Mesothelial cell of epicardium (in vitro differentiated cells): ENCODE measurements around the gene CASP4. TPM values are rescaled to one million over a fixed set of nuclear protein-coding genes. Genes with fewer than 3 reads are reported as not detected.
"Not testable (repeated sequence)": the region's sequence is repeated elsewhere in the genome, so short reads cannot be mapped to it uniquely, and the experiment has no call there.

Experiments used
- DNase-seq, 2 experiments: peaks; one replicate each; pipeline ENCODE4 v3.0.0; 2021; ENCODE audit warnings: low spot score in 2 of 2; ENCODE audit not compliant: unreplicated experiment in 2 of 2
- H3K27ac Mint-ChIP-seq: 2 replicates; pipeline ENCODE4 v1.8.0; 2021; ENCODE audit warnings: mixed read lengths
- H3K27me3 Mint-ChIP-seq: 2 replicates; pipeline ENCODE4 v1.8.0; 2021; ENCODE audit warnings: low read depth, mixed read lengths
- H3K36me3 Mint-ChIP-seq: 2 replicates; pipeline ENCODE4 v1.8.0; 2021; ENCODE audit warnings: mixed read lengths
- H3K4me1 Mint-ChIP-seq: 2 replicates; pipeline ENCODE4 v1.8.0; 2021; ENCODE audit warnings: mixed read lengths
- H3K4me3 Mint-ChIP-seq: 2 replicates; pipeline ENCODE4 v1.8.0; 2021; ENCODE audit warnings: mild to moderate bottlenecking, moderate library complexity, mixed read lengths
- H3K9me3 Mint-ChIP-seq: 2 replicates; pipeline ENCODE4 v1.8.0; 2021; ENCODE audit warnings: mixed read lengths
- CTCF ChIP-seq: fragments of 200-600 bp; sonication (generic); IDR thresholded peaks from one replicate; pipeline ENCODE4 v1.5.0; 2021; ENCODE audit warnings: antibody characterized with exemption; ENCODE audit not compliant: unreplicated experiment
- total RNA-seq: library from RNA; stranded (reverse); gene quantifications from 3 replicates; pipeline ENCODE4 v1.2.1, GENCODE V29; 2021

The CASP4 gene
- total RNA-seq, 1 donor from 2014 or later, result 19.4 TPM

DNA sequence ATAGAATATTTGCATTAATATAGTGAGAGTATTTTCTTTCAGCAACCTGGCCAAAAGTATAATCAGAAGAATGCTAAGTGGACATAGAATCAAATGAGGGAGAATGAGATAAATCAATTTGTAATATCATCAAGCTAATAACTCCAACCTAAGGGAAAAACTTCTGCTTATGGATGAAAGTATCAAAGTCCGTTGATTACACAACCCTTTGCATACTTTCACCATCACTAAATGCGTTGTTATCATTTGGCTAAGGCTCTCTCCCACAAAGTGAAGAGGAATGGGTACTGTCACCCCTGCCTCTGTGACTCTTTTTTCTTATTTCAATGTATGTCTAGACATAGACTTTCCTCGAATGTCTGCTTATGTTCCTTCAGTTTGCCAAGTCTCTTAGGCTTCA is 16.4 kb upstream of the CASP4 start:
- no peaks in the 10 kb centered on the region for H3K27me3 Mint-ChIP-seq
- peaks cover 24% of the 10 kb centered on the region for H3K36me3 Mint-ChIP-seq
- H3K27ac Mint-ChIP-seq, result no peak overlapping the region
- TF ChIP-seq CTCF, result no peak
- H3K9me3 Mint-ChIP-seq, result peaks cover 34% of the 10 kb centered on the region
- peaks cover 14% of the 10 kb centered on the region for H3K4me1 Mint-ChIP-seq
- DNase-seq, result no peak
- H3K4me3 Mint-ChIP-seq, result no peak overlapping the region

DNA sequence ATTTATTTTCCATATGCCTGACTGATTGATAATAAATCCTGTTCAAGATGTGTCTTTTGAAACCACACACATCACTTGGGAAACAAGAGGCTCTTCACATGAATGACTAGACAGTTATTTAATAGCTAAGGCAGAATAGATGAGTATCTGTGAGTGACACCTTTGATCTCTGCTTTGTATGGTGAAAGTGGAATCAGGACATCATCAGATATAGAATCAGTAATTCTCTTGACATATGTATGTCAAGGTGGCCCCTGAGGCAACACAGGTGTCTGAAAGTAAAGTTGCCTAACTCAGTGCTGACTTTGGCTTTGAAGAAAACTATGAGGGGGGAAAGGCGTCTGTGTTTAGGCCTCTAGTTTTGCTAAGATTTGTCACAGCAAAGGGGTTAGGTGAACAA is 11.5 kb upstream of the CASP4 start:
- Mint-ChIP-seq H3K4me1 (peaks cover 22% of the 10 kb centered on the region), H3K36me3 (peaks cover 4% of the 10 kb centered on the region), H3K9me3 (peaks cover 13% of the 10 kb centered on the region), H3K4me3 (no peak overlapping the region), H3K27me3 (no peaks in the 10 kb centered on the region), H3K27ac (peak overlapping the region; percentile 37)
- no peak for DNase-seq
- no peak for TF ChIP-seq CTCF

- Mint-ChIP-seq H3K9me3 (peaks cover 55% of the 10 kb centered on the region), H3K36me3 (peaks cover 19% of the 10 kb centered on the region), H3K4me3 (no peak overlapping the region)
These were observed 5.2 kb upstream of the CASP4 start for GRCh38 chr11:104973616-104974015.

DNA sequence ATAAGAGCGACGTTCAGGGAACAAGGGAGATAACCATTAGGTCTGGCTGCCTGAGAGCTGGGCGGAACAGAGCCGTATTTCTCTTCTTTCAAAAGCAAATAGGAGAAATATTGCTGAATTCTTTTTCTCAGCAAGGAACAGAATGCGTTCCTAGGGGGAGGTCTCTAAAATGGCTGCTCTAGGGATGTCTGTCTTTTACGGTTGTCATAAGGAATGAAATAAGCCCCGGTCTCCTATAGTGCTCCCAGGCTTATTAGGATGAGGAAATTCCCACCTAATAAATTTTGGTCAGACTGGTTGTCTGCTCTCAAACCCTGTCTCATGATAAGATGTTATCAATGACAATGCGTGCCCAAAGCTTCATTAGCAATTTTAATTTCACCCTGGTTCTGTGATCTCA is 4.5 kb upstream of the CASP4 start:
- H3K27me3 Mint-ChIP-seq, DNase-seq, H3K27ac Mint-ChIP-seq, H3K4me3 Mint-ChIP-seq: not testable (repeated sequence)
- H3K9me3 Mint-ChIP-seq, result peaks cover 55% of the 10 kb centered on the region
- H3K4me1 Mint-ChIP-seq, result peaks cover 11% of the 10 kb centered on the region
- peaks cover 19% of the 10 kb centered on the region for H3K36me3 Mint-ChIP-seq

More at GRCh38 chr11:104973616-104974015, 5.2 kb upstream of the CASP4 start:
- no peaks in the 10 kb centered on the region for H3K27me3 Mint-ChIP-seq
- peaks cover 4% of the 10 kb centered on the region for H3K4me1 Mint-ChIP-seq
- H3K27ac Mint-ChIP-seq, result no peak overlapping the region
- no peak for TF ChIP-seq CTCF
- DNase-seq, result no peak

DNA sequence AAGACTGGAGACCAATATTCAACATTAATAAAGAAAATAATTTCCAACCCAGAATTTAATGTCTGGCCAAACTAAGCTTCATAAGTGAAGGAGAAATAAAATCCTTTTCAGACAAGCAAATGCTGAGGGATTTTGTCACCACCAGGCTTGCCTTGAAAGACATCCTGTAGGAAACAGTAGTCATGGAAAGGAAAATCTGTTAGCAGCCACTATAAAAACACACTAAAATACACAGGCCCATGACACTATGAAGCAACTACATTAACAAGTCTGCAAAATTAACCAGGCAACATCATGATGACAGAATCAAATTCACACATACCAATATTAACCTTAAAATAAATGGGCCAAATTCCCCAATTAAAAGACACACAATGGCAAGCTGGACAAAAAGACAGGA is 2.4 kb upstream of the CASP4 start:
- peaks cover 50% of the 10 kb centered on the region for H3K9me3 Mint-ChIP-seq
- H3K27ac Mint-ChIP-seq, result no peak overlapping the region
- H3K4me3 Mint-ChIP-seq, result no peak overlapping the region
- TF ChIP-seq CTCF, result no peak
- H3K36me3 Mint-ChIP-seq, result peaks cover 21% of the 10 kb centered on the region
- DNase-seq, result no peak
- H3K4me1 Mint-ChIP-seq, result peaks cover 29% of the 10 kb centered on the region
- no peaks in the 10 kb centered on the region for H3K27me3 Mint-ChIP-seq

GRCh38 chr11:104968856-104969776 is 742 bp upstream of the CASP4 start:
- peak in 1 of 2 experiments; percentile 38 for DNase-seq
- peak overlapping the region; percentile 91 for H3K27ac Mint-ChIP-seq
- H3K27me3 Mint-ChIP-seq, result no peaks in the 10 kb centered on the region
- peak overlapping the region; percentile 64 for H3K4me3 Mint-ChIP-seq
- H3K36me3 Mint-ChIP-seq, result peaks cover 20% of the 10 kb centered on the region
- peaks cover 31% of the 10 kb centered on the region for H3K4me1 Mint-ChIP-seq
- H3K9me3 Mint-ChIP-seq, result peaks cover 40% of the 10 kb centered on the region
- no peak for TF ChIP-seq CTCF
